HepG2 (cell line): ENCODE data around the gene TNFRSF11A. TPM values are rescaled to one million over a fixed set of nuclear protein-coding genes. Genes with fewer than 3 reads are reported as not detected.
A peak's percentile ranks its signal among the peaks of the same experiment; 100 is the strongest.

ENCODE experiments used
- ATAC-seq: fragments of 200-7000 bp; cut with Tn5 transposase; 3 replicates; pipeline ENCODE4 v1.9.1; 2020; ENCODE audit warnings: mild to moderate bottlenecking, moderate library complexity
- BruUV-seq: library from RNA; stranded (reverse); fragments of 400-500 nt; replicated peaks from 2 replicates; lab custom pipeline; 2021; lab: Mats Ljungman, UMichigan
- CTCF ChIA-PET: fragments of 300-600 bp; formaldehyde crosslinking; extraction: SDS; loops from one replicate; lab custom pipeline; 2021; ENCODE audit warnings: low total read pairs, inconsistent platforms, low intra/inter-chr PET ratio; lab: Yijun Ruan, JAX
- POLR2A ChIA-PET: fragments of 350-600 bp; sonication (Branson Sonifier 250); formaldehyde crosslinking; loops from one replicate; lab custom pipeline; 2020; ENCODE audit warnings: antibody characterized with exemption, inconsistent platforms; lab: Yijun Ruan, JAX
- DNase-seq: peaks from one replicate; pipeline ENCODE4 v3.0.0-alpha.2; 2015; ENCODE audit warnings: low spot score
- FAIRE-seq: peaks from 3 replicates; lab custom pipeline; 2011; peaks lifted over from hg19 to GRCh38; lab: Jason Lieb, UNC
- H2AFZ ChIP-seq: one replicate; pipeline ENCODE4 v1.6.1; 2011; ENCODE audit warnings: low read length, inconsistent platforms
- H3K27ac ChIP-seq: fragments of 300-600 bp; 3 replicates; pipeline ENCODE4 v1.8.0; 2011; ENCODE audit warnings: mixed run types, mild to moderate bottlenecking, mixed read lengths, low read length, inconsistent platforms; ENCODE audit not compliant: insufficient read depth; ENCODE audit errors: extremely low read length
- H3K27me3 ChIP-seq, 2 experiments: fragments of 200-600 bp in 1 of 2; 2 replicates in 1 of 2; 3 replicates in 1 of 2; pipeline versions ENCODE4 v1.6.0 to v1.8.0; 2011; ENCODE audit warnings: low read length in 2 of 2, mild to moderate bottlenecking in 2 of 2, moderate library complexity in 2 of 2, inconsistent platforms in 1 of 2; ENCODE audit not compliant: insufficient read depth in 2 of 2, control insufficient read depth in 1 of 2
- H3K36me3 ChIP-seq, 2 experiments: fragments of 200-600 bp in 1 of 2; replicated peaks in 1 of 2; 2 replicates in 1 of 2; 3 replicates in 1 of 2; pipeline versions ENCODE4 v1.5.1 to v1.8.0; 2011; ENCODE audit warnings: low read length in 2 of 2, inconsistent platforms in 1 of 2; ENCODE audit not compliant: insufficient read depth in 2 of 2, control insufficient read depth in 1 of 2
- H3K4me1 ChIP-seq: 2 replicates; pipeline ENCODE4 v1.5.1; 2012; ENCODE audit warnings: low read length, inconsistent platforms; ENCODE audit not compliant: insufficient read depth
- H3K4me2 ChIP-seq: 2 replicates; pipeline ENCODE4 v1.6.0; 2011; ENCODE audit warnings: low read depth, low read length, inconsistent platforms
- H3K4me3 ChIP-seq, 3 experiments: fragments of 200-600 bp in 1 of 3; sonication (generic), shearing (Covaris generic) in 1 of 3; replicated peaks in 1 of 3; 2 replicates each; pipeline ENCODE4 v1.5.1; 2011 to 2016; ENCODE audit warnings: low read length in 3 of 3, inconsistent platforms in 2 of 3, low read depth in 2 of 3, mild to moderate bottlenecking in 2 of 3, control low read depth in 1 of 3, mixed read lengths in 1 of 3; ENCODE audit not compliant: insufficient read depth in 1 of 3
- H3K79me2 ChIP-seq: one replicate; pipeline ENCODE4 v1.6.1; 2011; ENCODE audit warnings: low read length, inconsistent platforms; ENCODE audit not compliant: insufficient read depth
- H3K9ac ChIP-seq: 2 replicates; pipeline ENCODE4 v1.6.0; 2011; ENCODE audit warnings: mild to moderate bottlenecking, low read depth, low read length, inconsistent platforms; ENCODE audit not compliant: insufficient read depth
- H3K9me3 ChIP-seq: 2 replicates; pipeline ENCODE4 v1.5.1; 2012; ENCODE audit warnings: mild to moderate bottlenecking, low read length
- H4K20me1 ChIP-seq: 2 replicates; pipeline ENCODE4 v1.6.0; 2011; ENCODE audit warnings: inconsistent platforms, mild to moderate bottlenecking, low read length, moderate library complexity; ENCODE audit not compliant: insufficient read depth
- BORCS8-MEF2B ChIP-seq: sonication (generic); formaldehyde crosslinking; IDR thresholded peaks from 2 replicates; pipeline ENCODE4 v1.8.0; 2022; ENCODE audit warnings: mild to moderate bottlenecking, missing genetic modification reagents
- CBFB ChIP-seq: sonication (generic); formaldehyde crosslinking; IDR thresholded peaks from 2 replicates; pipeline ENCODE4 v1.4.0; 2020; ENCODE audit warnings: missing genetic modification reagents
- GATAD2A ChIP-seq: IDR thresholded peaks from 2 replicates; pipeline ENCODE4 v1.6.1; 2016
- IRF9 ChIP-seq: sonication (generic); formaldehyde crosslinking; IDR thresholded peaks from 2 replicates; pipeline ENCODE4 v1.8.0; 2022; ENCODE audit warnings: missing genetic modification reagents, mild to moderate bottlenecking, borderline replicate concordance
- KDM2A ChIP-seq: sonication (generic); formaldehyde crosslinking; IDR thresholded peaks from 2 replicates; pipeline ENCODE4 v1.4.0; 2020; ENCODE audit warnings: low read depth, missing genetic modification reagents, borderline replicate concordance
- KDM3A ChIP-seq: IDR thresholded peaks from 2 replicates; pipeline ENCODE4 v1.6.1; 2018; ENCODE audit warnings: low read depth, missing compliant biosample characterization
- KMT2B ChIP-seq: IDR thresholded peaks from 2 replicates; pipeline ENCODE4 v1.6.1; 2016; ENCODE audit warnings: missing genetic modification reagents, missing compliant biosample characterization
- MED1 ChIP-seq: sonication (generic); formaldehyde crosslinking; IDR thresholded peaks from 2 replicates; pipeline ENCODE4 v1.4.0; 2020; ENCODE audit warnings: missing genetic modification reagents
- MYNN ChIP-seq: sonication (generic); formaldehyde crosslinking; IDR thresholded peaks from 2 replicates; pipeline ENCODE4 v1.4.0; 2020; ENCODE audit warnings: mild to moderate bottlenecking, low read depth, missing genetic modification reagents
- ZKSCAN8 ChIP-seq: IDR thresholded peaks from 2 replicates; pipeline ENCODE4 v1.6.1; 2016; ENCODE audit warnings: borderline replicate concordance, missing genetic modification reagents, missing compliant biosample characterization
- ZMAT3 ChIP-seq: sonication (generic); formaldehyde crosslinking; conservative IDR thresholded peaks from 2 replicates; pipeline ENCODE4 v1.7.0; 2021; ENCODE audit warnings: missing genetic modification reagents
- ZMAT5 ChIP-seq: sonication (generic); formaldehyde crosslinking; IDR thresholded peaks from 2 replicates; pipeline ENCODE4 v1.5.0; 2020; ENCODE audit warnings: mild to moderate bottlenecking, low read depth, missing genetic modification reagents, borderline replicate concordance
- ZNF556 ChIP-seq: sonication (generic); formaldehyde crosslinking; IDR thresholded peaks from 2 replicates; pipeline ENCODE4 v1.4.0; 2020; ENCODE audit warnings: mild to moderate bottlenecking, missing genetic modification reagents, borderline replicate concordance
- ZNF576 ChIP-seq: sonication (generic); formaldehyde crosslinking; IDR thresholded peaks from 2 replicates; pipeline ENCODE4 v1.4.0; 2020; ENCODE audit warnings: mild to moderate bottlenecking, missing genetic modification reagents
- ZNF605 ChIP-seq: sonication (generic); formaldehyde crosslinking; IDR thresholded peaks from 2 replicates; pipeline ENCODE4 v1.8.0; 2022; ENCODE audit warnings: mild to moderate bottlenecking, missing genetic modification reagents
- ZNF772 ChIP-seq: sonication (generic); formaldehyde crosslinking; IDR thresholded peaks from 2 replicates; pipeline ENCODE4 v1.5.0; 2020; ENCODE audit warnings: mild to moderate bottlenecking, missing genetic modification reagents
- ZNF792 ChIP-seq: IDR thresholded peaks from 2 replicates; pipeline ENCODE4 v1.6.1; 2016
- WGBS: methylation state at CpG from one replicate; pipeline ENCODE4 v1.1.6; 2017; ENCODE audit warnings: low lambda C conversion rate; 5-methylcytosine and 5-hydroxymethylcytosine counted together
- in situ Hi-C: cut with HindIII; loops from 2 replicates; pipeline ENCODE4 v1.10.0; 2017; ENCODE audit warnings: low pct_unique_long_range_greater_than_20kb; ENCODE audit not compliant: extremely low pct_ligation_motif_present
- intact Hi-C: fragments of 100-400 bp; cut with micrococcal nuclease; formaldehyde crosslinking; loops from one replicate; pipeline ENCODE4 v1.10.0; 2022; ENCODE audit not compliant: unreplicated experiment
- polyA plus RNA-seq, 8 experiments: library from polyadenylated mRNA; depleted of rRNA in 3 of 8; stranded (reverse) in 7 of 8; unstranded in 1 of 8; fragments of >200 nt; fragmentation: Illumina TruSeq in 4 of 8; extraction: Trizol in 4 of 8; gene quantifications; 2 replicates each; pipeline versions ENCODE4 v1.2.1 to v1.2.3, GENCODE V29; 2011 to 2016; ENCODE audit warnings: low read depth in 4 of 8, missing spikeins in 1 of 8, mixed read lengths in 1 of 8; ENCODE audit not compliant: insufficient read depth in 1 of 8
- total RNA-seq, 5 experiments: library from RNA; depleted of rRNA; stranded (reverse); fragments of >200 nt; fragmentation: Illumina TruSeq; extraction: Trizol; gene quantifications; 2 replicates each; pipeline ENCODE4 v1.2.3, GENCODE V29; 2016; ENCODE audit warnings: low read depth in 1 of 5

Gene TNFRSF11A
- total and polyA plus RNA-seq, 2 of the 13 experiments (the other 11 are each of a cell fraction or from before 2014, with no cell fraction given), result 4.6 to 6.4 TPM

DNA sequence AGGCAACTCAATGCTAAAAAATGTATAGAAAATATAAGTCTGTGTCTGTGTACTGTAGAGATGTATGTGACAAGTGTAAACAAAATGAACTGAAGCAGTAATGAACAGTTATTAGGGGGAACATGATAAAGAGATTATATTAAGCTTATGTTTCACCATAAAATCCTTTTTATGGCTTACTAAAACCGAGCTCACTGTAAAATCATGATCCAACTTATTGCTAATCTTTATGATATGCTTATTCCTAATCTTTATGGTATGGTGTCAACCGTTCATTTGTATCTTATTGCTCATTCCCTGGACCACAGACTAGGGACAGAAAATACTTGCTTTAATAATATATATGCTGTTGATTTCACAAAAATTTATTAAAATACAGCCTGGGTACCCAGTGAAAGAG lies 62.1 kb downstream of the TNFRSF11A start:
- no peak overlapping the region for H3K4me3 ChIP-seq
- no TSS peak for BruUV-seq
- FAIRE-seq (no peak), ATAC-seq (no peak), DNase-seq (no peak)
- peaks cover 42% of the 10 kb centered on the region for H3K4me1 ChIP-seq
- no peaks in the 10 kb centered on the region for H3K9me3 ChIP-seq
- no peaks in the 10 kb centered on the region; a peak in 1 of 5 replicates for H3K27me3 ChIP-seq
- no peak overlapping the region for H3K9ac ChIP-seq
- WGBS, result 92% methylated on average over 2 of the region's 2 CpGs
- POLR2A ChIA-PET, result interaction anchor here (1.9 kb wide), 1 partner anchor 33 kb away, joined by 6 read pairs; no protein-coding TSS in a partner anchor
- CTCF ChIA-PET, result no interaction called here
- TF ChIP-seq KDM2A, result no peak
- H3K36me3 ChIP-seq, result 0 out of 5 replicates have a peak, but pooled peaks cover 0 to 2% of the 10 kb centered on the region in 2 experiments
- no peak overlapping the region for H3K27ac ChIP-seq
- H4K20me1 ChIP-seq, result no peaks in the 10 kb centered on the region
- intact Hi-C loops, result no loop called here
- no peaks in the 10 kb centered on the region for H3K79me2 ChIP-seq
- no peak overlapping the region for H3K4me2 ChIP-seq
- H2AFZ ChIP-seq, result no peak overlapping the region
- in situ Hi-C loops, result no loop called here

DNA sequence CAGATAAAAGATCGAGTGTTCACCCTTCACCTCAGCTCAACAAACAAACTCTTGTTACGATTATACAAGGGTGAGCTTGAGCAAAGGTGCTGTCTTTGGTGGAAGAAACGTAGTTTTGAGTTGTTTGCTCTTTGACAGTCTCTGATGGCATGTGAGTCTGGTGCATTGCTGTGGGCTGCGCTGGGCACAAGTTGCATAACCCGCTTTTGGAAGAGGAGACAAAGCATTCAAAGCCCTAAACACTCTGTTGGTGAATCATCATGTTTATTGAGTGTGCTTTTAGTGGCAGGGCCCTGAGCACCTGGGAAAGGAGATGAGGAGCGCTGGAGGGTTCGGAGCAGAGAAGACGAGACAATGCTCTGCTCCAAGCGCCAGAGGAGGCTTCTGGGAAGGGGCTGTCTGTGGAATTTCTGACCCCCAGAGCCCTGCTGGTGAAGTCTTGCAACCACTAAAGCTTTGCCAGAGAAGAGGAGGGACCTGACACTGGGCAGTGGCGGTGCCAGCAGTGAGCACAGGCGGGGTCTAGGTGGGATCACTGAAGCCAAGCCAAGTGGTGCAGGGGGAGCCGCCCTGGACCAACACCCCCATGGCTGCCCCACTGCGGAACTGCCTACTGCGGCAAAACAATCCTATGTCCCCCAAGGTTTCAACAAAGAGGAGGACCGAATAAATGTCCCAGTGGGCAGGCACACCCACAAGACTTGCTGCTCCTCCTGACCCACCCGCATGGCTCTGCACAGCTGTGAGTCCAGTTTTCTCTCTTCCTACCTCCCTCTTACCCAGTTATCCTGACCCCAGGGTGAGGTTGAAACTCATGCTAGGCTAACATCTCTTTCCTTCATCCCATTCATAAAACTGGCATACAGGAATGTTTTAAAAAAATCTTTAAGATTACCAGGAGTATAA lies 64.0 kb downstream of the TNFRSF11A start:
- ChIA-PET CTCF (no interaction called here), POLR2A (interaction anchor here (0.7 to 1.9 kb wide), 2 partner anchors 32 to 191 kb away, joined by 3 to 6 read pairs; no protein-coding TSS in a partner anchor)
- Histone ChIP-seq H3K27me3 (no peaks in the 10 kb centered on the region; a peak in 1 of 5 replicates), H3K4me3 (peak overlapping the region in 1 of 3 experiments; percentile 25; a peak in 1 of 6 replicates), H3K27ac (no peak overlapping the region), H3K4me1 (peaks cover 42% of the 10 kb centered on the region), H4K20me1 (no peaks in the 10 kb centered on the region), H3K36me3 (no peaks in the 10 kb centered on the region), H3K79me2 (no peaks in the 10 kb centered on the region), H3K4me2 (peak overlapping the region; percentile 44), H2AFZ (no peak overlapping the region), H3K9ac (no peak overlapping the region), H3K9me3 (no peaks in the 10 kb centered on the region)
- ATAC-seq (peak; percentile 90), FAIRE-seq (peak; percentile 75), DNase-seq (peak; percentile 81)
- 42% methylated on average over 14 of the region's 16 CpGs for WGBS
- no TSS peak for BruUV-seq
- in situ Hi-C loops, result no loop called here
- intact Hi-C loops, result no loop called here
- no peak for TF ChIP-seq ZNF605 (CRISPR knock-in tag)
- no peak for TF ChIP-seq ZNF772 (CRISPR knock-in tag)
- peak; percentile 82 for TF ChIP-seq GATAD2A (CRISPR knock-in tag)
- no peak for TF ChIP-seq CBFB (CRISPR knock-in tag)
- no peak for TF ChIP-seq KMT2B (CRISPR knock-in tag)
- peak; percentile 45; the same call in 1 of the 2 replicates for TF ChIP-seq MED1 (CRISPR knock-in tag)
- peak; percentile 83; the same call in 1 of the 2 replicates for TF ChIP-seq ZKSCAN8 (CRISPR knock-in tag)
- TF ChIP-seq MYNN (CRISPR knock-in tag), result no peak
- no peak for TF ChIP-seq ZMAT5
- TF ChIP-seq IRF9 (CRISPR knock-in tag), result no peak
- 0 out of 2 replicates have a peak, but pooled peaks have one; percentile 17 for TF ChIP-seq ZNF792 (CRISPR knock-in tag)
- no peak for TF ChIP-seq ZMAT3
- TF ChIP-seq BORCS8-MEF2B (CRISPR knock-in tag), result no peak
- no peak for TF ChIP-seq KDM3A (CRISPR knock-in tag)
- no peak for TF ChIP-seq ZNF576
- TF ChIP-seq ZNF556 (CRISPR knock-in tag), result no peak
